ENCODE data around the gene AJM1. TPM values are rescaled to one million over a fixed set of nuclear protein-coding genes. Genes with fewer than 3 reads are reported as not detected.

Gene AJM1
- total and polyA plus RNA-seq, 4 experiments from 2014 or later, result 0.05 to 2.8 (median 2.4) TPM; not detected in 1

DNA sequence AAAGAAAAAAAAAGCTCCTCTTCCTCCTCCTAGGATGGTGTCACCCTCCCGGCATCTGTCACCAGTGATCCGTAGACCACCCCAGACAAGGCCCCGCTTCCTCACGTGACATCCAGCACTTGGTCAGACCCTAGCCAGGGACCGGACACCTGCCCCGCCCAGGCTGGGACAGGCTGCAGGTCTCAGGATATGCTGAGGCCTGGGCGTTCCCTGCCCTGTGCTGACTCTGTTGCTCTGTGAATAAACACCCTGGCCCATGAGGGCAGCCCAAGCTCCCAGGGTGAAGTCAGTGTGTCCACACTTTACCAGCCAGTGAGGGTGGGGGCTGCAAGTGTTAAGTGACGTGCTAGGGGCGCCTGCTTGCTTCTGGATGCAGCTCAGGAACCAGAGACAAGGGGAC is 18.3 kb downstream of the AJM1 start:
- H3K9me3 Mint-ChIP-seq, result no peaks in the 10 kb centered on the region
- ChIA-PET CTCF (ENCODE audit: partially characterized antibody) (interaction anchor here (1.3 kb wide), 1 partner anchor 21 kb away, joined by 3 read pairs; no protein-coding TSS in a partner anchor), POLR2A (ENCODE audit: partially characterized antibody) (interaction anchor here (0.8 to 2.6 kb wide), 8 partner anchors 10 to 175 kb away, joined by 3 to 8 read pairs (median 6); partner anchors contain the start of genes AJM1 and TRAF2)
- H3K27ac Mint-ChIP-seq, result peak overlapping the region in 1 of 7 donors; percentile 70
- no peaks in the 10 kb centered on the region for H3K9me3 ChIP-seq (ENCODE audit: control insufficient read depth in 1 of 2, low read length in 2 of 2)
- H3K36me3 Mint-ChIP-seq, result peaks cover 5 to 22% of the 10 kb centered on the region in 2 donors
- intact Hi-C loops (cut with micrococcal nuclease), result no loop called here
- no peak overlapping the region for H3K27ac ChIP-seq (ENCODE audit: low read depth, low read length)
- no peak overlapping the region for H3K4me3 ChIP-seq (ENCODE audit: low read length in 2 of 2)
- H3K27me3 ChIP-seq (ENCODE audit: insufficient read depth, low read length), result no peaks in the 10 kb centered on the region
- DNase-seq, result peak in 1 of 5 donors; percentile 8
- H3K4me3 Mint-ChIP-seq, result no peak overlapping the region
- no peaks in the 10 kb centered on the region for H3K27me3 Mint-ChIP-seq
- H3K4me1 ChIP-seq (ENCODE audit: insufficient read depth, low read length), result peaks cover 17% of the 10 kb centered on the region
- peaks cover 31% of the 10 kb centered on the region for H3K36me3 ChIP-seq (ENCODE audit: insufficient read depth, low read length)
- peaks cover 2 to 19% (median 11%) of the 10 kb centered on the region in 4 donors for H3K4me1 Mint-ChIP-seq

DNA sequence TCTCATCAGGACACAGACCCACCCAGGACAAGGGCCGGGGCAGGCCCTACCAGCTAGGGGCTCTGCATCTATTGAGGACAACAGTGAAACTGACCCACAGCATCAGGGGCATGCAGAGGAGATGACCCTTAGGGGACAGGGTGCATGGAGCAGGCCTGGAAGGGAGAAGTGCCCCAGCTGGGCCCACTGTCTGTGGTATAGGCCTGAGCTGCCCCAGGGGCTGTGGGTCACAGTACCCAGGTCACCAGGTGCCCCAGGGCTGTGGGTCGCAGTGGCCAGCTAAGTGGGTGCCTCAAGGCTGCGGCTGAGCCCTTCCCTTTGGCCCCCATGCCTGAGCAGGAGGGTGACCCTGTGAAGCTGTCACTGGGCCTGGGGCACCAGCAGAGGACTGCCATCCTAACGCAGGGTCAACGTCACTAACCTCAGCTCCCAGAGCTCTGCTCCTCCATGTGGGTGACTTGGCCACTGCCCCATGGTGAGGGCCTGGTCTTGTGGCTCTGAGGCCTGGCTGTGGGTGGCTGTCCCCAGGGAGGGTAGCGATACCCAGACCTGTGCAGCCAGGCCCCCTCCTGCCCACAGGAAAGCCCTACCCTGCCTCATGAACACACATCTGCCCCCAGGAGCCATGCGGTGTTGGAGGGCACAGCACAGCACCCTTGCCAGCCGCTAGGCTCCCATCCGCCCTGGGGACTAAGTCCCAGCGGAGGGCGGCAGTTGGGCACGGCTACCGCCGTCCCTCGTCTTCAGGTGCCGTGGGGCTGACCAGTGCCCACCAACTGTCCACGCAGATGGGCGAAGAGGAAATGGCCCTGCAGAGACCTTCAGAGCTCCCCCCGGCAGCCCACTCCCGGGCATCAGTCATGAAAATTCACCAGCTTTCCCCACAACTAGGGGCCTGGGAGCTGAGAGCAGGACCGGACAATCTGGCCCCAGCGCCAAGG is 18.9 kb downstream of the AJM1 start:
- Histone ChIP-seq H3K4me1 (ENCODE audit: insufficient read depth, low read length) (peaks cover 18% of the 10 kb centered on the region), H3K27me3 (ENCODE audit: insufficient read depth, low read length) (no peaks in the 10 kb centered on the region), H3K27ac (ENCODE audit: low read depth, low read length) (no peak overlapping the region), H3K36me3 (ENCODE audit: insufficient read depth, low read length) (peaks cover 31% of the 10 kb centered on the region), H3K4me3 (ENCODE audit: low read length in 2 of 2) (no peak overlapping the region), H3K9me3 (ENCODE audit: control insufficient read depth in 1 of 2, low read length in 2 of 2) (no peaks in the 10 kb centered on the region)
- H3K27me3 Mint-ChIP-seq, result no peaks in the 10 kb centered on the region
- peak in 1 of 5 donors; percentile 16 for DNase-seq
- H3K9me3 Mint-ChIP-seq, result no peaks in the 10 kb centered on the region
- peaks cover 2 to 19% (median 11%) of the 10 kb centered on the region in 4 donors for H3K4me1 Mint-ChIP-seq
- H3K4me3 Mint-ChIP-seq, result no peak overlapping the region
- POLR2A ChIA-PET (ENCODE audit: partially characterized antibody), result interaction anchor here (1.1 to 2.6 kb wide), 6 partner anchors 9 to 41 kb away, joined by 4 to 8 read pairs (median 7); partner anchors contain the start of genes AJM1 and TRAF2
- intact Hi-C loops (cut with micrococcal nuclease), result no loop called here
- H3K36me3 Mint-ChIP-seq, result peaks cover 5 to 24% of the 10 kb centered on the region in 2 donors
- no peak overlapping the region for H3K27ac Mint-ChIP-seq
- CTCF ChIA-PET (ENCODE audit: partially characterized antibody), result interaction anchor here (1.3 to 1.9 kb wide), 2 partner anchors 17 to 20 kb away, joined by 3 to 6 read pairs; no protein-coding TSS in a partner anchor

DNA sequence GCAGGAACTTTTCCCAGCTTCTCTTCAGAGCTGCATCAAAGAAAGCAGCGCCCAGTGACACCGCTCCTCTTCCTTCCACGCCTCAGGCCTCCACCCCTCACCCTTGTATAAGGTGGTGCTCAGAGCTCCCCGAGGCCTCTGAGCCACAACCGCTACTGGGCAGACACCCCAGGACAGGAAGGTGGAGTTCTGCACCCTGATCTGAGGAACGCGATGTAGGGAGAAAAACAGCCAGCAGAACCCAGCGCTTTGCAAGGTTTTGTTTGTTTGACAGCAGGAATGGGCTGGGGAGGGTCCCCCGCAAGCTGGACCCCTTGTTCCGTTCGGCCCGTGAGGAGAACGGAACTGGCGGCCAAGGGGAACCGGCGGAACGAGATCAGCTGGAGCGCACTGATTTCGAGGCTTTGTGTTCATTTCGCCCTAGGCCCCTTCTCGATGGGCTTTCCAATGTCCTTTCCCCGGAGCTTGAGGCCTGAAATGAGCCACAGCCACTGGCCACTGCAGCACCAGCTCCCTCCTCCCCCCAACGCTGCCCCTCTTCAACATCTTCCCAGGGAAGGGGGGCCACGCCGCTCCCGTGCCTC is 19.7 kb downstream of the AJM1 start:
- Histone ChIP-seq H3K9me3 (ENCODE audit: control insufficient read depth in 1 of 2, low read length in 2 of 2) (no peaks in the 10 kb centered on the region), H3K27ac (ENCODE audit: low read depth, low read length) (no peak overlapping the region), H3K36me3 (ENCODE audit: insufficient read depth, low read length) (peaks cover 31% of the 10 kb centered on the region), H3K4me1 (ENCODE audit: insufficient read depth, low read length) (peaks cover 18% of the 10 kb centered on the region), H3K27me3 (ENCODE audit: insufficient read depth, low read length) (no peaks in the 10 kb centered on the region), H3K4me3 (ENCODE audit: low read length in 2 of 2) (no peak overlapping the region)
- intact Hi-C loops (cut with micrococcal nuclease), result no loop called here
- H3K4me3 Mint-ChIP-seq, result no peak overlapping the region
- peak in 1 of 5 donors; percentile 24 for DNase-seq
- H3K27me3 Mint-ChIP-seq, result no peaks in the 10 kb centered on the region
- POLR2A ChIA-PET (ENCODE audit: partially characterized antibody), result interaction anchor here (2.0 kb wide), 1 partner anchor 24 kb away, joined by 8 read pairs; the partner anchor contains the start of gene TRAF2
- no peaks in the 10 kb centered on the region for H3K9me3 Mint-ChIP-seq
- H3K27ac Mint-ChIP-seq, result peak overlapping the region in 2 of 7 donors; percentile 30
- peaks cover 2 to 19% (median 11%) of the 10 kb centered on the region in 4 donors for H3K4me1 Mint-ChIP-seq
- CTCF ChIA-PET (ENCODE audit: partially characterized antibody), result interaction anchor here (1.9 kb wide), 1 partner anchor 18 kb away, joined by 6 read pairs; no protein-coding TSS in a partner anchor
- H3K36me3 Mint-ChIP-seq, result peaks cover 5 to 24% of the 10 kb centered on the region in 2 donors

DNA sequence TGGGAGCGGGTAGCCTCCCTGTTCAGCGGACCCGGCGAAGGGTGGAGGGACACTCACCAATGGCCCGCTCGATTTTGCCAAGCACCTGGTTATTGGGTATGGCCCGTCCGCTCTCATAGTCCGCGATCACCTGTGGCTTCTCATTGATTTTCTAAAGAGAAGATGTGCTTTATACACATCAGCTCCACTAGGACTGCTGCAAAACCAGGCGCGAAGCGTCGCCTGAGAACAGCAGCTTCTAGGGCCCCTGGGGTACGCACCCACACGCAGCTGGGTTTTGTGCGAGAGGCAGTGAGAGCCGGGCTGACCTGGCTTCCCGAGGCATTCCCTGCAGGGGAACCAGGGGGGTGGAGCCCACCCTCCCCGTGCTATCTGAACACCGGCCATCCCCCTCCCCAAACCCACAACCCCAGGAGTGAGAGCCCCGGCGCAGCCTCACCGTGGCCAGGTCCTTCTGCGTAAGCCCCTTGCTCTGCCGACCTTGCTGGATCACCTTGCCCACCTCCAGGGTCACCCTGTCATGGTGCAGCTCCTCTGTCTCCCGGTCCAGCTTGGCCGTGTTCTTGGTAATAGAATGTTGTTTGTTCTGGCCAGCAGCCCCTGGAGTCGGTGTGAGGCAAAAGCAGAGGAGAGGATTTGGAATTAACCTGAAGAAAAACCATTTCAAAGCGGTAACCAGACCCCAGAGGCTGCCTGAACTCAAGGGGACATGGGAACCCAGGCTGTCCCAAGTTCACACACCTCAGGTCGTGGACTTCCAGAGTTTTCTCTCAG is 20.8 kb downstream of the AJM1 start:
- no peak for DNase-seq
- peak overlapping the region in 2 of 7 donors; percentile 47 to 81 for H3K27ac Mint-ChIP-seq
- ChIA-PET POLR2A (ENCODE audit: partially characterized antibody) (interaction anchor here (0.8 to 0.9 kb wide), 2 partner anchors 17 to 81 kb away, joined by 3 read pairs; partner anchors contain the start of gene FBXW5), CTCF (ENCODE audit: partially characterized antibody) (interaction anchor here (1.3 to 1.9 kb wide), 2 partner anchors 19 to 21 kb away, joined by 3 to 6 read pairs; partner anchors contain the start of gene AJM1)
- peaks cover 5 to 24% of the 10 kb centered on the region in 2 donors for H3K36me3 Mint-ChIP-seq
- H3K4me3 Mint-ChIP-seq, result peak overlapping the region in 1 of 8 donors; percentile 32
- Histone ChIP-seq H3K9me3 (ENCODE audit: control insufficient read depth in 1 of 2, low read length in 2 of 2) (no peaks in the 10 kb centered on the region), H3K27me3 (ENCODE audit: insufficient read depth, low read length) (no peaks in the 10 kb centered on the region), H3K36me3 (ENCODE audit: insufficient read depth, low read length) (peaks cover 31% of the 10 kb centered on the region), H3K27ac (ENCODE audit: low read depth, low read length) (no peak overlapping the region), H3K4me1 (ENCODE audit: insufficient read depth, low read length) (peaks cover 18% of the 10 kb centered on the region), H3K4me3 (ENCODE audit: low read length in 2 of 2) (no peak overlapping the region)
- H3K27me3 Mint-ChIP-seq, result no peaks in the 10 kb centered on the region
- intact Hi-C loops (cut with micrococcal nuclease), result no loop called here
- H3K4me1 Mint-ChIP-seq, result peaks cover 2 to 23% (median 11%) of the 10 kb centered on the region in 4 donors
- H3K9me3 Mint-ChIP-seq, result no peaks in the 10 kb centered on the region

DNA sequence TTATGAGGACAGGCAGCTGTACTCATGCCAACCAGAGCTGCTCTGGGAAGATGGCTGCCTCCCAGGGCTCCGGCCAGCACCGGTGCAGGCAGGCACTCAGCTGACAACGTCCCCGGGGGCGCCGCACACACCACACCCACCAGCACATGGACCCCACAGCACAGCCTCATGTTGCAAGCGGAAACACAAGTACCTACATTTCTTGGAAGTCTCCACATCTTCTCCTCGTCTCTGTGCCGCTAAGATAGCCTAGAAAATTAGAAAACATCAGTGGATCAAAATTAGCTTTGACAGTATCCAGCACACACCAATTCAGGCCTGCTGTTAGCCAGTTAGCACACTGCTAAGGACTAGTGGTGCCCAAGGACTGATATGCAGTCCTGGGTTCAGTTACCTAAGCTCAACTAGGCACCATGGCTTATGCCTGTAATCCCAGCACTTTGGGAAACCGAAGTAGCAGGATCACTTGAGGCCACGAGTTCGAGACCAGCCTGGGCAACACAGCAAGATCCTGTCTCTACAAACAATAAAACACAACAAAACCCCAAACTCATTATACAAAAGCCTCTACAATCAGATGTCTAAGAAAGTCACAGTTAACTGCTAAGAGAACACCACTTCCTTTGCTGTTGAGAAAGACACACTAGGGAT is 21.5 kb downstream of the AJM1 start:
- Histone ChIP-seq H3K4me3 (ENCODE audit: low read length in 2 of 2) (no peak overlapping the region), H3K9me3 (ENCODE audit: control insufficient read depth in 1 of 2, low read length in 2 of 2) (no peaks in the 10 kb centered on the region), H3K4me1 (ENCODE audit: insufficient read depth, low read length) (peaks cover 18% of the 10 kb centered on the region), H3K36me3 (ENCODE audit: insufficient read depth, low read length) (peaks cover 31% of the 10 kb centered on the region), H3K27ac (ENCODE audit: low read depth, low read length) (no peak overlapping the region), H3K27me3 (ENCODE audit: insufficient read depth, low read length) (no peaks in the 10 kb centered on the region)
- ChIA-PET CTCF (ENCODE audit: partially characterized antibody) (interaction anchor here (1.1 to 1.3 kb wide), 2 partner anchors 20 to 21 kb away, joined by 3 read pairs; partner anchors contain the start of gene AJM1), POLR2A (ENCODE audit: partially characterized antibody) (interaction anchor here (0.7 to 1.3 kb wide), 4 partner anchors 9 to 81 kb away, joined by 3 to 4 read pairs (median 4); partner anchors contain the start of genes AJM1 and FBXW5)
- H3K27ac Mint-ChIP-seq, result peak overlapping the region in 6 of 7 donors; percentile 32 to 78 (median 62)
- peak overlapping the region in 3 of 8 donors; percentile 43 to 93 (median 68) for H3K4me3 Mint-ChIP-seq
- H3K4me1 Mint-ChIP-seq, result peaks cover 2 to 23% (median 11%) of the 10 kb centered on the region in 4 donors
- peaks cover 5 to 24% of the 10 kb centered on the region in 2 donors for H3K36me3 Mint-ChIP-seq
- H3K9me3 Mint-ChIP-seq, result no peaks in the 10 kb centered on the region
- no peaks in the 10 kb centered on the region for H3K27me3 Mint-ChIP-seq
- intact Hi-C loops (cut with micrococcal nuclease), result no loop called here
- DNase-seq, result no peak

Measured in CD4-positive, alpha-beta memory T cell (primary cell).